Thoracic aorta (tissue), 2 donors: Measurements from ENCODE around the gene BTAF1. TPM values are rescaled to one million over a fixed set of nuclear protein-coding genes. Genes with fewer than 3 reads are reported as not detected.

ENCODE experiments used
- ATAC-seq: fragments of 150-250 bp; one replicate; pipeline ENCODE4 v1.8.0; 2017; ENCODE audit warnings: low read depth; ENCODE audit not compliant: insufficient number of reproducible peaks, low FRiP score
- DNase-seq: peaks from one replicate; pipeline ENCODE4 v3.0.0-alpha.2; 2020; ENCODE audit warnings: low spot score
- H3K27ac ChIP-seq, 2 donors: fragments of 200-600 bp; sonication (generic); 1 replicate in 1 of 2; 2 replicates in 1 of 2; pipeline ENCODE4 v1.5.1; 2016; ENCODE audit warnings: mild to moderate bottlenecking in 2 of 2, moderate library complexity in 2 of 2
- H3K27me3 ChIP-seq: fragments of 200-600 bp; sonication (generic); replicated peaks from 2 replicates; pipeline ENCODE4 v1.6.0; 2016; ENCODE audit warnings: mild to moderate bottlenecking; ENCODE audit not compliant: insufficient read depth
- H3K36me3 ChIP-seq: fragments of 200-600 bp; sonication (generic); one replicate; pipeline ENCODE4 v1.5.1; 2016
- H3K4me1 ChIP-seq, 2 donors: fragments of 200-600 bp; sonication (generic); 1 replicate in 1 of 2; 2 replicates in 1 of 2; pipeline versions ENCODE4 v1.5.1 to v1.6.0; 2016; ENCODE audit warnings: low read depth in 2 of 2, mild to moderate bottlenecking in 1 of 2; ENCODE audit not compliant: control insufficient read depth in 1 of 2
- H3K4me3 ChIP-seq: fragments of 200-600 bp; sonication (generic); 2 replicates; pipeline ENCODE4 v1.5.1; 2016; ENCODE audit warnings: mild to moderate bottlenecking
- H3K9me3 ChIP-seq: fragments of 200-600 bp; sonication (generic); 2 replicates; pipeline ENCODE4 v1.5.1; 2016
- CTCF ChIP-seq: fragments of 200-600 bp; sonication (generic); IDR thresholded peaks from one replicate; pipeline ENCODE4 v1.5.1; 2019; ENCODE audit warnings: antibody characterized with exemption
- total RNA-seq, 2 donors: library from RNA; depleted of rRNA; stranded (reverse); fragments of >200 nt; gene quantifications; one replicate each; pipeline versions ENCODE4 v1.1.0 to v1.2.3, GENCODE V29; 2016

Gene BTAF1
- total RNA-seq, 2 donors from 2014 or later: 55.4 to 72.2 TPM

DNA sequence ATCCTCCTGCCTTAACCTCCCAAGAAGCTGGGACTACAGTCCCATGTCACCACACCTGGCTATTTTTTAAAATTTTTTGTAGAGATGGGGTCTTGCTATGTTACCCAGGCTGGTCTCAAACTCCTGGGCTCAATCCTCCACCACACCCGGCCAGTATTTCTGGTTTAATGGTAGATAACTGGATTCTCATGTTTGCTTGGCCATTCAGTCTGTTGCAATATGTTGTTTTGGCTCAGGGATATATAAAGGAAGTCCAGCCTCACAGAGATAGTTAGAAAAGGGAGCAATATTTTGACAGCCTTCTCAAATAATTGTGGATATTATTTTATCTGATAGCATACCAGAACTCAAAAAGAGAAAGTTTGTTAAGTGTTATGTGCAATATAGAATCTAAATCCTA is 82.4 kb downstream of the BTAF1 start:
- Histone ChIP-seq H3K4me1 (no peaks in the 10 kb centered on the region), H3K27me3 (no peaks in the 10 kb centered on the region), H3K27ac (no peak overlapping the region), H3K4me3 (no peak overlapping the region), H3K9me3 (no peaks in the 10 kb centered on the region), H3K36me3 (peaks cover 15% of the 10 kb centered on the region)
- no peak for TF ChIP-seq CTCF
- ATAC-seq: no peak
- no peak for DNase-seq

- DNase-seq: no peak
- Histone ChIP-seq H3K27me3 (no peaks in the 10 kb centered on the region), H3K4me3 (no peak overlapping the region), H3K36me3 (peaks cover 16% of the 10 kb centered on the region), H3K9me3 (no peaks in the 10 kb centered on the region), H3K4me1 (no peaks in the 10 kb centered on the region), H3K27ac (no peak overlapping the region)
- TF ChIP-seq CTCF: no peak
- no peak for ATAC-seq
Observed at GRCh38 chr10:92009445-92009844, 85.9 kb downstream of the BTAF1 start.

- DNase-seq (no peak), ATAC-seq (no peak)
- Histone ChIP-seq H3K36me3 (peaks cover 20% of the 10 kb centered on the region), H3K4me3 (no peak overlapping the region), H3K27ac (no peak overlapping the region), H3K9me3 (no peaks in the 10 kb centered on the region), H3K4me1 (no peaks in the 10 kb centered on the region), H3K27me3 (no peaks in the 10 kb centered on the region)
- no peak for TF ChIP-seq CTCF
Observed at GRCh38 chr10:92010047-92010735, 86.6 kb downstream of the BTAF1 start.

DNA sequence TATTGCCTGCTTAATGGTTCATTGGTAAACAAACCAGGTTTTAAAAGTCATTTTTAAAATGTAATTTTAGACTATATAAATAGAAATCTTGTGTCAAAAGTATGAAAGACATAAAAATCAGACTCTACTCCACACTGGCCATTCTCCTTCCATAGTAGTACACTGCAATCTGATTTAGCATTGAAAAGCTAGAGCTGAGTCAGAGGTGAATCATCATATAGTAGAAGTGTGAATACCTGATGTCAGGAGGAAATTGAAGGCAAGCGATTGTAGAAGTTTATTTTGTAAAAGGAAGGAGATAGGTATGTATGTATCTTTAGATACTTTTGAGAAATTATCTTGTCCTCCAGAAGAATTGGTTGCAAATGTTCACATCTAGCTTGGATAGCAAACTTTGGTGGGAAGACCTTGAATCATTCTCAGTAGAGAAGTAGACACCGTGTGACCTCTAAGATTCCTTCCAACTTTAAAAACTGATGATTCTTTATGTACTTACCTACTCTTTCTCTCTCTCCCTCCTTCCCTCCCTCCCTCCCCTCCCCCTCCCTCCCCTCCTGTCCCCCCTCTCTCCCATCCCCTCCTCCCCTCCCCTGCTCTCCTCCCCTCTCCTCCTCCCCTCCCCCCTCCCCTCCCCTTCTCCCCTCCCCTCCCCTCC is 88.1 kb downstream of the BTAF1 start:
- Histone ChIP-seq H3K4me3 (no peak overlapping the region), H3K4me1 (no peaks in the 10 kb centered on the region), H3K36me3 (peaks cover 19% of the 10 kb centered on the region), H3K27me3 (no peaks in the 10 kb centered on the region), H3K27ac (no peak overlapping the region), H3K9me3 (no peaks in the 10 kb centered on the region)
- TF ChIP-seq CTCF: no peak
- ATAC-seq (no peak), DNase-seq (no peak)

- Histone ChIP-seq H3K36me3 (peaks cover 16% of the 10 kb centered on the region), H3K27ac (no peak overlapping the region), H3K4me1 (no peaks in the 10 kb centered on the region), H3K27me3 (no peaks in the 10 kb centered on the region), H3K4me3 (no peak overlapping the region), H3K9me3 (no peaks in the 10 kb centered on the region)
- no peak for TF ChIP-seq CTCF
- DNase-seq: no peak
- no peak for ATAC-seq
Observed at GRCh38 chr10:92014620-92015019, 91.0 kb downstream of the BTAF1 start.
